ENCODE results near the gene CDCA7. TPM values are rescaled to one million over a fixed set of nuclear protein-coding genes. Genes with fewer than 3 reads are reported as not detected.

CDCA7 gene
- polyA plus RNA-seq, 1 donor from 2014 or later, result 0.27 TPM

DNA sequence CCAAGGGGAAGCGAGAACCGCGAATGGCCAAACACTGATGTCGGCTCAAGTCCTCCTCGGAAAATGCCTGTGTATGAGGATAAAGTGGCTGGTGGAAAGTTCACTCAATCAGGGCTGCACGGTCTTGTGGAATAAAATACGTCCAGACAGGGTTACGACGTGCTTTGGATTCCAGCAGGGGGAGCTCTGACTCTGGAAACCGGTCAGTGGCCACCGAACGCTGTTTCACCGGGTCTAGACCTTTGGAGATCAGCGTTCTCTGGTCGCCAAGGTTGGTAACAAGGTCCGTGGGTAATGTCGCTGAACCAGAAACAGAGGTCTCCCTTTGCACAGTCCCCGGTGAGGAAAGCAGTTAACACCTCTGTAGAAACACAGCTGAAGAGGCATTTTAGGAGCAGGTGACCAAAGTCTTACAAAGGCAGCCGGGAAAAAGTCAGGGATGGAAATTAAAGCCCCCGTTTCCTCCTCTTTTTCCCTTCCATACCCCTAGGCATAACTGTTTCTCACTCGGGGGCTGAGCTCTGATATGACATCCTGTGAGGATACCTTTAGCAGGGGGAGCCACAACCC is 47.8 kb downstream of the CDCA7 start:
- Histone ChIP-seq H3K9me3 (ENCODE audit: low read length) (no peaks in the 10 kb centered on the region), H3K4me3 (ENCODE audit: low read length) (no peak overlapping the region), H3K27ac (ENCODE audit: low read length) (no peak overlapping the region), H3K4me2 (ENCODE audit: low read length) (no peak overlapping the region), H3F3A (ENCODE audit: insufficient read depth, low read length, poor library complexity, severe bottlenecking) (no peaks in the 10 kb centered on the region), H4K20me1 (ENCODE audit: insufficient read depth) (no peaks in the 10 kb centered on the region), H3K36me3 (ENCODE audit: insufficient read depth, low read length) (no peaks in the 10 kb centered on the region), H3K9me2 (ENCODE audit: insufficient read depth, low read length) (no peaks in the 10 kb centered on the region), H3K9ac (ENCODE audit: low read length) (no peak overlapping the region), H3K27me3 (ENCODE audit: insufficient read depth, low read depth, low read length) (peaks cover 27% of the 10 kb centered on the region), H3K79me2 (replicated peaks; ENCODE audit: insufficient read depth, low read length) (no peaks in the 10 kb centered on the region), H2AFZ (ENCODE audit: low read depth, low read length) (no peak overlapping the region)
- TF ChIP-seq, protein P1, sequence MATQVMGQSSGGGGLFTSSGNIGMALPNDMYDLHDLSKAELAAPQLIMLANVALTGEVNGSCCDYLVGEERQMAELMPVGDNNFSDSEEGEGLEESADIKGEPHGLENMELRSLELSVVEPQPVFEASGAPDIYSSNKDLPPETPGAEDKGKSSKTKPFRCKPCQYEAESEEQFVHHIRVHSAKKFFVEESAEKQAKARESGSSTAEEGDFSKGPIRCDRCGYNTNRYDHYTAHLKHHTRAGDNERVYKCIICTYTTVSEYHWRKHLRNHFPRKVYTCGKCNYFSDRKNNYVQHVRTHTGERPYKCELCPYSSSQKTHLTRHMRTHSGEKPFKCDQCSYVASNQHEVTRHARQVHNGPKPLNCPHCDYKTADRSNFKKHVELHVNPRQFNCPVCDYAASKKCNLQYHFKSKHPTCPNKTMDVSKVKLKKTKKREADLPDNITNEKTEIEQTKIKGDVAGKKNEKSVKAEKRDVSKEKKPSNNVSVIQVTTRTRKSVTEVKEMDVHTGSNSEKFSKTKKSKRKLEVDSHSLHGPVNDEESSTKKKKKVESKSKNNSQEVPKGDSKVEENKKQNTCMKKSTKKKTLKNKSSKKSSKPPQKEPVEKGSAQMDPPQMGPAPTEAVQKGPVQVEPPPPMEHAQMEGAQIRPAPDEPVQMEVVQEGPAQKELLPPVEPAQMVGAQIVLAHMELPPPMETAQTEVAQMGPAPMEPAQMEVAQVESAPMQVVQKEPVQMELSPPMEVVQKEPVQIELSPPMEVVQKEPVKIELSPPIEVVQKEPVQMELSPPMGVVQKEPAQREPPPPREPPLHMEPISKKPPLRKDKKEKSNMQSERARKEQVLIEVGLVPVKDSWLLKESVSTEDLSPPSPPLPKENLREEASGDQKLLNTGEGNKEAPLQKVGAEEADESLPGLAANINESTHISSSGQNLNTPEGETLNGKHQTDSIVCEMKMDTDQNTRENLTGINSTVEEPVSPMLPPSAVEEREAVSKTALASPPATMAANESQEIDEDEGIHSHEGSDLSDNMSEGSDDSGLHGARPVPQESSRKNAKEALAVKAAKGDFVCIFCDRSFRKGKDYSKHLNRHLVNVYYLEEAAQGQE (IDR thresholded peaks at IDR 0.05; ENCODE audit: borderline replicate concordance), result peak; percentile 23
- TF ChIP-seq SMC3 (conservative IDR thresholded peaks at IDR 0.05; ENCODE audit: poor library complexity) (peak; percentile 98), POLR2AphosphoS5 (IDR thresholded peaks at IDR 0.05) (no peak), TAF1 (IDR thresholded peaks at IDR 0.05; ENCODE audit: low read depth) (no peak), EP300 (conservative IDR thresholded peaks at IDR 0.05; ENCODE audit: poor library complexity, severe bottlenecking) (no peak), RAD21 (conservative IDR thresholded peaks at IDR 0.05) (peak; percentile 97), EZH2 (IDR thresholded peaks at IDR 0.05; ENCODE audit: borderline replicate concordance, insufficient read depth, low read length, poor library complexity, severe bottlenecking) (no peak)
- TF ChIP-seq, protein P2, sequence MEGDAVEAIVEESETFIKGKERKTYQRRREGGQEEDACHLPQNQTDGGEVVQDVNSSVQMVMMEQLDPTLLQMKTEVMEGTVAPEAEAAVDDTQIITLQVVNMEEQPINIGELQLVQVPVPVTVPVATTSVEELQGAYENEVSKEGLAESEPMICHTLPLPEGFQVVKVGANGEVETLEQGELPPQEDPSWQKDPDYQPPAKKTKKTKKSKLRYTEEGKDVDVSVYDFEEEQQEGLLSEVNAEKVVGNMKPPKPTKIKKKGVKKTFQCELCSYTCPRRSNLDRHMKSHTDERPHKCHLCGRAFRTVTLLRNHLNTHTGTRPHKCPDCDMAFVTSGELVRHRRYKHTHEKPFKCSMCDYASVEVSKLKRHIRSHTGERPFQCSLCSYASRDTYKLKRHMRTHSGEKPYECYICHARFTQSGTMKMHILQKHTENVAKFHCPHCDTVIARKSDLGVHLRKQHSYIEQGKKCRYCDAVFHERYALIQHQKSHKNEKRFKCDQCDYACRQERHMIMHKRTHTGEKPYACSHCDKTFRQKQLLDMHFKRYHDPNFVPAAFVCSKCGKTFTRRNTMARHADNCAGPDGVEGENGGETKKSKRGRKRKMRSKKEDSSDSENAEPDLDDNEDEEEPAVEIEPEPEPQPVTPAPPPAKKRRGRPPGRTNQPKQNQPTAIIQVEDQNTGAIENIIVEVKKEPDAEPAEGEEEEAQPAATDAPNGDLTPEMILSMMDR (IDR thresholded peaks at IDR 0.05; ENCODE audit: poor library complexity, severe bottlenecking), result peak; percentile 94

DNA sequence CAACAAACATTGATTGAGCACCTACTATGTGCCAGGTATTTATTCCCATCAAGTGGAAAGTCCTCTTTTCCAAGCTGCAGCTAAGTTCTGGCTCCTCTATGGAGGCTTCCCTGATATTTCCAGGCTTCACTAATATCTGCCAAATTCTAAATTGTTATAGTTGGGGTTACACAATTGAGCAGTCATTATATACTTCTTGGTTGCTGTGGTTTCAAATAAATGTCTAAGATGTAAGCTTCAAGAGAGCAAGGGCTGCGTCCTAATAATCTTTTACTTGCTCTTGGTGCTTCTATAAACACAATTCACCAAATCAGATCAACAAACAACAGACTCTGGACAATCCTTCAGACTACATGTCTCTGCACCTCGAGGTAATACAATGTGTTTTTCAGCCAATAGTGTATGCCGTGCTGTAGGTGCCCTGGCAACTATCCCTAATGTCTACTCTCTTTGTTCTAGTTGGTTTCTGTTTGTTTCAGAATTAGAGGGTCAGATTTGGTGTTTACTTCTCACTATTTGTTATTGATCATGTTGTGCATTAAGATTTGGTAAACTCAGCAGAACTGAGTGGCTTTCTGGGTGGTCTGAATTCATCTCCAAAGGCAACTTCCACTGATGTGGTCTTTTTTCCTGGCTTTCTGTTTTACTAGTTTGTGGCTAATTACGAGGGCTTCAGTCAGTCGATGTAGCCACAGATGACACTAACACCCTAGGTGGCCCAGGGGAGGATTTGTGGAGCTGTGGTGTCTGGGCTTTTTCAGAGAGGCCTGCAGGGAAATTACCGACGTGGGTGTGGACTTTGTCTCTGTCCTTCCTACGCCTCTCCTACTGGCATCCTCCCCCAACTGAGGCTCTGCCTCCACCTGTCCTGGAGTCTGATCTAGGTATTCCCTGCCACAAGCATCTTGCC is 50.4 kb downstream of the CDCA7 start:
- Histone ChIP-seq H4K20me1 (ENCODE audit: insufficient read depth) (no peaks in the 10 kb centered on the region), H3K9me2 (ENCODE audit: insufficient read depth, low read length) (no peaks in the 10 kb centered on the region), H3K4me2 (ENCODE audit: low read length) (no peak overlapping the region), H3K4me3 (ENCODE audit: low read length) (no peak overlapping the region), H3K9me3 (ENCODE audit: low read length) (no peaks in the 10 kb centered on the region), H3K27ac (ENCODE audit: low read length) (no peak overlapping the region), H3K9ac (ENCODE audit: low read length) (no peak overlapping the region), H3K27me3 (ENCODE audit: insufficient read depth, low read depth, low read length) (peaks cover 18% of the 10 kb centered on the region), H3K36me3 (ENCODE audit: insufficient read depth, low read length) (no peaks in the 10 kb centered on the region), H3F3A (ENCODE audit: insufficient read depth, low read length, poor library complexity, severe bottlenecking) (no peaks in the 10 kb centered on the region), H3K79me2 (replicated peaks; ENCODE audit: insufficient read depth, low read length) (no peaks in the 10 kb centered on the region), H2AFZ (ENCODE audit: low read depth, low read length) (no peak overlapping the region)
- TF ChIP-seq TAF1 (IDR thresholded peaks at IDR 0.05; ENCODE audit: low read depth), result no peak
- no peak for TF ChIP-seq SMC3 (conservative IDR thresholded peaks at IDR 0.05; ENCODE audit: poor library complexity)
- TF ChIP-seq EZH2 (IDR thresholded peaks at IDR 0.05; ENCODE audit: borderline replicate concordance, insufficient read depth, low read length, poor library complexity, severe bottlenecking), result no peak
- TF ChIP-seq, protein P1 (IDR thresholded peaks at IDR 0.05; ENCODE audit: borderline replicate concordance), result no peak
- TF ChIP-seq MXI1 (conservative IDR thresholded peaks at IDR 0.05; ENCODE audit: poor library complexity, severe bottlenecking), result no peak
- no peak for TF ChIP-seq POLR2AphosphoS5 (IDR thresholded peaks at IDR 0.05)
- TF ChIP-seq RAD21 (conservative IDR thresholded peaks at IDR 0.05), result no peak
- no peak for TF ChIP-seq EP300 (conservative IDR thresholded peaks at IDR 0.05; ENCODE audit: poor library complexity, severe bottlenecking)
- TF ChIP-seq, protein P2 (IDR thresholded peaks at IDR 0.05; ENCODE audit: poor library complexity, severe bottlenecking), result no peak
